NCI-H2171 (cell line): ENCODE measurements around the gene FBF1.

Experiments
- DNase-seq: peaks from one replicate; lab custom pipeline; 2025; lab: John Stamatoyannopoulos, UW

The FBF1 gene

DNA sequence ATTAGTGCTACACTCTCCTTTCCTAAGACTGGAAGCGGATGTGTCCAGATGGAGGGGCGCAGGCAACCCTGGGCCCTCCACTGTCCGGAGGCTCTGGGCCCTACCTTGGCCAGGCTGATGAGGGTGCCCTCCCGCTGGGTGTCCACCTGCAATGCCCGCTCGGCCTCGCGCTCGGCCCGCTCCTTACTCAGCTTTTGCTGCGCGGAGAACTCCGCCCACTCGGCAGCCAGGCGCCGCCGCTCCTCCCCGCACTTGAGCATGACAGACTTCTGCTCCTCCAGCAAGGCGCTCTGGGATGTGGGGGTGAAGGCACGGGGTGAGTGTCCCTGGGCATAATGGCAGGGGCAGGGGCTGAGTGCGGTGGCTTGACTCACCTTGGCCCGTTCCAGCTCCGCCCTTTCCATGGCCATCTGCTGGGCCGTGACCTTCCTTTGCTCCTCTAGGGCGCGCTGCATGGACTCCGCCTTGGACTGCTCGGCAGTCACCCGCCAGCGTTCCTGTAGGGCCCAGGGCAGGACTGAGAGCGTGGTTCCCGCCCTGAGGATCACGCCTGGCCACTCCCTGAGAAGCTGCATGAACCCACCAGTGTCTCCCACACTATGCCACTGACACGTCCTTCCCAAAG is 26.1 kb downstream of the FBF1 start:
- no peak for DNase-seq

DNA sequence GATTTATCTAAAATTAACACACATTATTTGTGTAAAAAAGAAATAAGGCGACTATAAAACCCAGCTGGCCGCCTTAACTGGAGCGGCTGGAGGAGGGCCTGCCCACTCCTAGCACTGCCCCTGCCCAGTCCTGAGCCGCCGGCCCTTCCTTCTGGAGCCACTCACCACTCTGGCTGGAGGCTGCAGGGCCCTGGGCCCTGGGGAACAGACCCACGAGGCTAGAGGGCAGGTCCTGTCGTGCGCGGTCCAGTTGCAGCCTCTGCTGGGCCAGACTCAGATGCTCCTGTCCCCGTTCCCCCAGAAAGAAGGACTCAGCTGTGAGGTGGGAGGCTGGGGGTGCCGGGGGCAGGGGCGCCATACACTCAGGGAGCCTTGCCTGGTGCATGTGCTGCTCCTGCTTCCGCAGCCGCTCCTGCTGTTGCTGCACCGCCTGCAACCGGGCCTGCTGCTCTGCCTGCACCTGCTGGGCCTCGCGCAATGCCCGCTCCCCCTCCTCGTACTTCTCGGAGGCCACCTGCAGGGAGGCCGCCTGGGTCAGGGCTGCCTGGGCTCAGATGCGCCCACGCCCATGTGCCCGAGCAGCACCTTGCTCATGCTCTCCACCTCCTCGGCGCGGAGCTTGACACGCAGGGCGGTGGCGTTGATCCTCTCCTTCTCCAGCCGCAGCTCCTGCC is 27.2 kb downstream of the FBF1 start:
- no peak for DNase-seq

DNA sequence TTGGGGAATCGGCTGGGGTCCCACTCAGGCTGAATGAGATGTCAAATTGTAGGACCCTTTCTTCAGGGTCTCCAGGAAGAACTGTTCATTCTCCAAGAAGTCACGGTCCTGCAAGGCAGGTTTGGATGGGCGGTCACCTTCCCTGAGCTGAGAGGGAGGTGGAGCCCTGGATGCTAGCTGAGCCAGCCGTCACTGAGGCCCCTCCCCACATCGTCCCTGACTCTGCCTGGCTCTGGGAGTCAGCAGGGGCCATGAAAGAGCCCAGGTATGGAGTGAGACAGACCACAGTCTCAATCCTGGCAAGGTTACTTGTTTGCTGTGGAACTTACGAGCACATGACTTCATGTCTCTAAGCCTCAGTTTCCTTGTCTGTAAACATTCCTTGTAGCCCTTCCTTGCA is 30.1 kb downstream of the FBF1 start:
- DNase-seq, result no peak

DNA sequence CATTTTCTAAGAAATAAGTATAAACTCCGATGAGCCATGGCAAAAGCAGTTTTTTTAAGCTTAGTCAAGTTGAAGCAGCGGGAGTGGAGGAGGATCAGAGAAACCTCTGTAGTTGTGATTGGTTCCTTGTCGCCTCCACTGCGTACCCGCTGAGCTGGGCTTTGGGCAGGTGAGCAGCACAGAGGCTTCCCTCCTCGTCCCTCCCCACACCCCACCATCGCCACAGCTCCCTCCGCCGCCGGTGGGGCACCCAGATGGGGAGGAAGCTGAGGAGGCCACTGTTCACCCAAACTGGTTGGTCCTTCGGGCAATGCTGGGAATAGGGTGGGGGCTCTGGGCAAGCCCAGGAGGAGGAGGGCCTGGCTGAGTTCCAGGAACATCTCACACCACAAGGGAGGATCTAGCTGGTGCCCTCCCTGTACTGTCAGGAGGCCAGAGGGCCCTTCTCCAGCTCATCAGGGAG is 31.0 kb downstream of the FBF1 start:
- DNase-seq, result peak; percentile 66

DNA sequence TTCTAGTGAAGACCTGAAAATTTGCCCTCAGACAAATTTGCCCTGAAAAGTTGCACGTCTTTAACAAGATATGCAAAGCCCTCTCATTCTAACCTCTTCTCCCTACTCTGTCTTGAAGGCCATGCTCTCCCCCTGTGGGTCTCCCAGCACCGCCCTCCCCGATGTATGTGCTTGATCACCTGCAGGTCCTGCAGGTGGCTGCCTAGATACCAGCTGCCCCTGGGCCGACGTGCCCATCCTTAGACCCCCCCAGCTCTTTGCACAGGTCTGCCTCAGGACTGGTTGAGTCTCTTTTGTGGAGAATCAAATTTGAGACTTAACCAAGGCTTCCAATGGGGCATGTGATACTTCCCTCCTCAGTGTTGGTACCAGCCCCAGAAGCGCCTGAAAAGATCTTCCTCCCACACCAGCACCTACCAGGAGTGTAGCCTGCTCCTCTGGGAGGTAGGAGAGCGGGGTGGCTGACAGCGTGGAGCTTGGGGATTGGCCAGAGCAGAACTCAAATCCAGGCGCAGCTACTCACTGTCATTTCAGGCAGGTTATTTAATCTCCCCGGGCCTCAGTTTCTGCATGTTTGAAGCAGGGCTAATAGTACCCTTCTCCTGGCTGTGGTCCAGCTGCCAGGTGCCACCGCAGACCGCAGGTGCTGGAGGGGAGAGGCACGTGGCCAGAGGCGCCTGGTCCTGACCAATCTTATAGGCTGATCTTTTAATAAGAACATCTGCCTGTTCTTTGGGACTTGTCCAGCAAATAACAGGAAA is 31.6 kb downstream of the FBF1 start:
- DNase-seq, result peak; percentile 79

DNA sequence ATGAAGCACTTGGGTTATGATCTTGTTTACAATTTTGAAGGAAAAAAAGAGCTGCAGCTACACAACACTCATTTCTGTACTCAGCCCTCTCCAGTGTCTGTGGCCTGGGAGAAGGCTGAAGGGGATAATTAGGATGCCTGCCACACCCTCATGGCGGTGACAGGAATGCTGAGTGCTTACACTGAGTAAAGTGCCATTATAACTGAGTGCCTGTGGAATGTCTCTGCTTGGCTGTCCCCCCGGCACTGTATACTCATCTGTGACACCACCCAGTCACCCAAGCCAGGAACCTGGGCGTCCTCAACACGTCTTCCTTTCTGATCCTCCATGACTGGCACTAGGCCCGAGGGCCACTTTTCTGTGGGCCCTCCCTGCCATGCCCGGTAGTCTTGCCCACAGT is 32.6 kb downstream of the FBF1 start:
- DNase-seq, result no peak

DNA sequence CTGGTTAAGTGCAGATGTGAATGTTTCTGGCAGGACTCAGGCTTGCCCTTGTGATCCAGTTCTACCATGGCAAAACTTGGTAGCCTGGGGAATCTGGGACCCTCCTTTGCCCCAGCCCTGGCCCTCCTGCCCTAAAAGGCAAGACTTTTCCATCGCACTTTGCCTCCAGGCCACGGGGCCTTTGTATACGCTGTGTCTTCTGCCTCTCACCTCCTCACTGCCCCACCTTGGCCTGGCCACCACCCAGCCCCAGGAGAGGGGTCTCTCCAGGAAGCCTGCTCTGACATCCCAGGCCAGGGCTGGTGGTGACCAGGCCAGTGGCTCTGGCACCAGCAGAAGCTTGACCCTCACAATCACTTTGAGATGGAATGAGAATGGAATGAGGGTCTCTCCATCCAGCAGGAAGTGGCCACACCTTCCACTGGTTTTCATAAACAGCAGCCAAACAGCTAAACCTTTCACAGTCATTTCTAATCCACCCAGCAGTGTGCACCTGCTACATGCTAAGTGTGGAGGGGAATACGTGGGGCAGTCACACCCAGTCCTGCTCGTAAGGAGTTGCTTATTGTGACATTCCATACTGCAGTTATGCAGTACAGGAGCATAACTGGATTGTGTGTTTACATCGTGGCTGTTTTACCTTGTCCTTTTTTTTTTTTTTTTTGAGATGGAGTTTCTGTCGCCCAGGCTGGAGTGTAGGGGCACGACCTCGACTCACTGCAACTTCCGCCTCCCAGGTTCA is 34.5 kb downstream of the FBF1 start:
- DNase-seq, result no peak

DNA sequence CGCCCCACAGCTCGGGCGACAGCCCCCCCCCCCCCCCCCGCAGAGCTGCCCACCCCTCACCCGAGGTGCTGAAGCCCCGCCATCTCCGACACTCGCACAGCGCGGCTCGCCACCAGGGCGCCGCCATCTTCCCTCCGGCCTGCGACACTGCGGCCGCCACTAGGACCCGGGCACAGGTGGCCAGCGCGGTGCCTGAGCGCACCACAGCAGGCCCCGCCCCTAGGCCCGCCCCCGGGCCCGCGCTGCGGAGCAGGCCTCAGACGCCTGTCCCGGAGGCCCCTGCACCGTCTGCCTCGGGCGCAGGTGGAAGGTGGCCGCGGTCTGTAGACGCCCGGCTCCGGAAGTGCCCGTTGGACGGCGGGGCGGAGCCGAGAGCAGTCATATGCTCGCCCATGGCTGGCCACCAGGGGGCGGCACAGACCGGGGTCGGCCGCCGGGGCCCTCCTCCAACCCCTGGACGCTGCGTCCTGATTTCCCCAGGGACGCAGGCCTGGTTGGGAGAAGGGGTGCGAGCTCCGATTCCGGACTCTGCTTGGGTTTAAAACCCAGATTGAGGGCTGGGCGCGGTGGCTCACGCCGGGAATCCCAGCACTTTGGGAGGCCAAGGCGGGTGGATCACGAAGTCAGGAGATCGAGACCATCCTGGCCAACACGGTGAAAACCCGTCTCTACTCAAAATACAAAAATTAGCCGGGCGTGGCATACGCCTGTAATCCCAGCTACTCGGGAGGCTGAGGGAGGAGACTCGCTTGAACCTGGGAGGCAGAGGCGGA is 35.9 kb downstream of the FBF1 start, which contains the start of gene MRPL38:
MRPL38 (minus strand) TSS at position 136 of the 773 bp plus-strand sequence; CDS start at position 127, 9 bp downstream.
- DNase-seq, result peak; percentile 94

DNA sequence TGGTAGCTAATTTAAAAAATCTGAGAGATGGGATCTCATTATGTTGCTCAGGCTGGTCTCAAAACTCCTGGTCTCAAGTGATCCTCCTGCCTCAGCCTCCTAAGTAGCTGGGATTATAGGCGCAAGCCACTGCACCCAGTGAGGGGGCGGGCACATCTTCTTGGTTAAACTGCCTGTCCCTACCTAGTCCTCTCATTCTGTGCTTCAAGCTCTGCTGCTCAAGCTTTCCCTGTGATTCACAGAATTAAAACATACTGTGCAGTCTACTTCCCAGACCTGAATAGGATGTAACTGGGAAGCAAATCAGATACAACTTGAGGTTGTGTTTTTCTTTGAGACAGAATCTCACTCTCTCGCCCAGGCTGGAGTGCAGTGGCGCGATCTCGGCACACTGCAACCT is 38.4 kb downstream of the FBF1 start:
- DNase-seq, result no peak

DNA sequence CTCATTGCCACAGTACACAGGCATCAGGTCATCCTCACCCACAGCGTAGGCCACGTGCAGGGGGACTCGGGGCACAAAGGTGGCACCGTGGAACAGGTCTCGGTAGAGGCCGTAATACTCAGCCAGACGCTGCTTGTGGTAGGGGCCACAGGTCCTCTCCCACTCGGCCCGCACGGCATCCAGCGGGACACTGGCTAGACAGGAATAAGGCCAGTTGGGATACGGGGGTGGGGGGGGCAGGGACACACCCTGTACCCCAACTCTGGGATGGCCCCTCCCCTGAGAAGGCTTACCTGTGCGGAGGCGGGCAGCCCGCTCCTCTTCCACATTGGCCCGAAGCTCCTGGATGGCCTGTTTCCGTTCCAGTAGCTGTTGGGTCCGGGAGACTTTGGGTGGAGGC is 39.1 kb downstream of the FBF1 start:
- DNase-seq, result no peak

DNA sequence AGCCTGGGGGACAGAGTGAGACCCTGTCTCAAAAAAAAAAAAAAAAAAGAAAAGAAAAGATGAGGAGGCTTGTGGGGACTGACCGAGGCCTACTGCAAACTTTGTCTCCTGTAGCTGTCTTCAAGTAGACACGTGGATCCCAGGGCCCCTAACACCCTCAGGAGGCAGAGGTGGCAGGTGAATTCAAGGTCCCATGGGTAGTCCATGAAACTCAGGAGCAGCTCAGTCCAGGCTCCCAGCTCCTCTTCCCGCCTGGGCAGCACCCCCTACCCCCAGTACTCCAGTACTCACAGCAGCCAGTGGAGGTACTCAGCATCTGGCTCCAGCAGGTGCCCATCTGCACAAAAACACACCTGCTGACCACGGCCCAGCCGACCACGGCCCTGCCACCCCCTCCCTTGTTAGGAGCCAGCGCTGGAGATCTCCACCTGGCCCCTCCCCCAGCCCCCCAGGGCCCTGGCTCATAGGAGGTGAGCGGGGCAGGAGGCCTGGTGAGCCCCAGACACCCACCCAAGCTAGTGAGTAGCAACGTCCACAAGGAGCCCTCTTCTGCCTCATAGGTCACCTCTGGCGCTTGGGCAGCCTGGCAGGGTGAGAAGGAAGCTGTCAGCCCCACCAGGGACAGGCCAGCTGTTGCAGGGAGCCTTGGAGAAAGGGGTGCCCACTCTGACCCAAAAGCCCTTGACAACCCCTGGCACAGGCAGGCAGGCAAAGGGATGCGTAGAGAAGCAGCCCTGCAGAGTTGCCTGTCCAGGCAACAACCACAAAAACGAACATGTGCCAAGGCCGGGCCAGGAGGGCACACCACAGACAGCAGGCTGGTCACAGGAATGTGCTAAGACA is 39.9 kb downstream of the FBF1 start:
- no peak for DNase-seq

DNA sequence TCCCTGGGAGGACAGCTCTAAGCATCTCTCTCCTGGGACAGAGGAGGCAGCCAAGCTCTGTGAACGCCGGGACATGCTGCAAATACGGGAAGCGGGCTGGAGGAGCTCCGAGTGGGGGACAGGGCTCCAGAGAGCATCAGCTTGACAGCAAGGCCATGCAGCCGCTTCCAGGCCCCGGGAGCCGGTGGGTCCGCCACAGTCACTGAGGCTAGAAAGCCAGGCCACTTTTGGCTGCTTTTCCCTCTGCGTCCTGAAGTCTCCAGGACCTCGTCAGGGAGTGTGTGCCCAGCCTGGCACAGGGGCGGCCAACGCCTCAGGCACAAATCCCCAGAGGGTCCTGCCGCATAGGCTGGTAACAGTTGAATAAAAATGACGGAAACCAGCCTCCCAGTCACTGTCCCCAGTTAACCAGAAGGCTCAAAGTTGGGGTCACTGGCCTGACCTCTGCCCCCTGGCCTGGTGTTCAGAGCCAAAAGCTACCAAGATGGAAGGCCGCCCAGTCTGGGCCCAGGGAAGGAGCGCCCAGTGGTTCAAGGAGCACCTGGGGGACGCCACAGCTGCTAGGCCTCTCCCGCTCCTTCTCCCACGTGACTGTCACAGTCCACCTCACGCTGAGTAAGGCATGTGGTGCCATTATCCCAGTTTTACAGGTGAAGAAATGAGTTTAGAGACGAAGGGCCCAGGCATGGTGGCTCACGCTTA is 40.9 kb downstream of the FBF1 start:
- no peak for DNase-seq

DNA sequence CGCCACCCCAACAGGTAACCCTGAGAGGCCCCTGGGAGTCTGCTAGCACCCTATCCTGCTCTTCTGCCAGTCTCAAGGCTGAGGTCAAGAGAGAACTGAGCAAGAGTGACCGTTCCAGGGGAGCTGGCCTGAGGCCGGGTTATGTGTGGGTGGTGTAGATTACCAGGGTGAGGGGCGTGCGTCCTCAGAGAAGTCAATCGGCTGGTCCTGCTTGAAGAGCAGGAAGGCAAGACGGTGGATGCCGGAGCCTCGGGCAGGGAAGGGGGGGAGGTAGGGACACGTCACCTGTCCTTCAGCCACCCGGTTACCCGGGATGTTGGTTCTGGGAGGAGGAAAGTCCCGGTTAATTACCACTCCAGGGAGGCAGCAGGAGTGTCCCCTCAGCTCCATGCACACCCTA is 41.5 kb downstream of the FBF1 start:
- DNase-seq, result no peak

DNA sequence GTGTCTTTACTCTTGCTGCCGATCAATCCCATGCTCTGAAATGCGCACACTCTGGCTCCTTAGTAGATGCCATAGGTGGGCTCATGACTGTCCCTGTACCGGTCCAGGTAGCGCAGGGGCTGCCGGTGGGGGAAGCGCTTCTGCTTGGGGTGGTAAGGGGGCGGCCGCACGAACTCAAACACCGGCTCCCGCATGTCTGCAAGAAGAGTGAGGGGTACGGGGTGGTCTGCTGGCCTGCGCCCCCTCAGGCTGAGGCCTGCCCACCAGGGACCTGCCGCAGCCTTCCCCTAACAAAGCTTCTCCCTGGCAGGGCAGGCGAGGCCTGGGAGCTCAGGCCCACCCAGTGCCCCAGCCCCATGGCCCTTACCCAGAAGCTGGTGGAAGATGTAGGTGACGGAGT is 42.1 kb downstream of the FBF1 start:
- no peak for DNase-seq

DNA sequence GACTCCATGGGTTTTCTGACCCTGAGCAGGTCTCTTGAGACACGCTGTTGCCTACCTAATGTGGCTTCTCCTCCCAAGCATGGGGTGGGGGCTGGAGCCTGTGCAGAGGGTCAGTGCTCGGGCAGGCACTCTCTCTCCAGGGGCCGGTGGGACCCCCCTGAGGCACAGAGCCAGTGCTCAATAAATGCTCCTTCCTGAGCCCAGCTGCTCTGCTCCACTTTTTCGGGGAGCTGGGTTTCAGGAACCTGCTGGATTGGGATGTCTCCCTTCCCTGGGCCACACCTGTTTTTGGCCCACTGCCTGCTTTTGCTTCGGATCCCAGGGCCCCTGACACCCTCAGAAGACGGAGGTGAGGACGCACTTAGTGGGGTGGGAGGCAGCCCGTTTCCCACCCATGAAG is 42.8 kb downstream of the FBF1 start:
- DNase-seq, result no peak

DNA sequence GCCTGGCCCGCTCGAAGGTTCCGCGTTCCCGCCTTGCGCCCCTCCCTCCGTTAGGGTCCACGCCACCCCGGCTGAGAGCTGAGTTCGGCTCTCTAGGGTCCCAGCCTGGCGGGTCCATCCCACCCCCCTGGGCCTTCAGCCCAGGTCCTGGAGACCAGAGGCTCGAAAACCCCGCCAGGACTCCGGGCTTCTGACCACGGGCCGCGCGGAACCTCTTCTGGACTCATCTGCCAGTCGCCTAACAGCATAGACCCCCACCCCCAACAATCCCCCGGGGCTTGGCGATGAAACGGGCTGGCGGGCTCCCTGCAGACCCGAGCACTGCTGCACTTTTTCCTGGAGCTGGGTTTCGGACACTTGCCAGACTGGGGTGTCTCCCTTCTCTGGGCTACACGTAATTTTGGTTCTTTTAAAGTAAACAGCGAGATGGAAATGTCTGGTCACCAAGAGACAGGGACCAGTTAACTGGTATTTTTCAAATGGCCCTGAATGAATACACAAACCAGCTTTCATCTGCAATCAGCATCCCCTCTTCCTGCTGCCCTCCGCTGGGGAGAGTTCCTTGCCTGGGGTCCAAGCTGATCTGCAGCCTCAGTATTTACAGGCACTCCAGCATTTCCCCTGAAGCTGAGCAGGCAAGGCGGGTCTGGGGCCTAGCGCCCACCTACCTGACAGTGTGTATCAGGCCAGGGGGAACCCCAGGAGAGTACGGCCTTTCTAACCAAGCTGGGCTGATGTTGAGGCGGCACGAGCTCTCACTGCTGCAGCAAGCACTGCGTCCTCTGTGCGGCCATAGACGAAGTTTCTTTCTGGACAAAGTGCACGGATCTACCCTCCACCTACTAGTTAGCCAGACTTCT is 43.5 kb downstream of the FBF1 start:
- no peak for DNase-seq

DNA sequence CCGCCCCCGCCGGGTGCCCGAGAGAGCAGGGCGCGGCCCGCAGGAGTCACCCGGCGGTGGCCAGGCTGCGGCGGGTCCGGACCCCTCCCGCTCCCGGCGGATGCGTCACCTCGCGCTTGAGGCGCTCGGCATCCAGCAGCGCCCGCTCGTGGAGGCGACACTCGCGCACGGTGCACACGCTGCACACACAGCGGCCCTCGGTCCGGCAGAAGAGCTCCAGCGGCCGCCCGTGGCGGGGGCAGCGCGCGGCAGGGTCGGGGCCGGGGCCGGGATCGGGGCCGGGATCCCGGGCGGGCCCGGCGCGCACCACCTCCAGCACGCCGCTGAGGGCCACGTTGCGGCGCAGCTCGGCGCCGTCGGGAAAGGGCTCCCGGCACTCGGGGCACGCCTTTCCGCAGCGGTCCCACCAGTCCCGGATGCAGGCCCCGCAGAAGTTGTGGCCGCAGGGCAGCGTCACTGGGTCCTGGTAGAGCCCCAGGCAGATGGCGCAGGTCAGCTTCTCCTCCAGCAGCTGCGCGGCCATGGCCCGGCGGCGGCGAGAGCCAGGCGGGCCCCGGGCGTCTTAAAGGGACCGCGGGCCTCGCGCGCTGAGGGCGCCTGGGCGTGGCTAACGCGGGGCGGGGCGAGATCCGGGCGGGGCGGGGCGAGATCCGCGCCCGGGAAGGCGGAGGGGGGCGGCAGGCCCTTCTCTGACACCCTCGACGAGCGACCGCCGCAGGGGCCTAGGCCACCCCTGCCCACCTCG is 44.3 kb downstream of the FBF1 start, which contains the start of gene TRIM65:
TRIM65 (minus strand) TSS at position 537 of the 745 bp plus-strand sequence; CDS start at position 523, 14 bp downstream.
- DNase-seq, result peak; percentile 70
